NCI-H1105 (cell line): ENCODE data around the gene ABCC2.
"Not testable (repeated sequence)": the region's sequence is repeated elsewhere in the genome, so short reads cannot be mapped to it uniquely, and the experiment has no call there.

ENCODE experiments used
- DNase-seq: peaks from one replicate; lab custom pipeline; 2025; lab: John Stamatoyannopoulos, UW

Gene ABCC2

DNA sequence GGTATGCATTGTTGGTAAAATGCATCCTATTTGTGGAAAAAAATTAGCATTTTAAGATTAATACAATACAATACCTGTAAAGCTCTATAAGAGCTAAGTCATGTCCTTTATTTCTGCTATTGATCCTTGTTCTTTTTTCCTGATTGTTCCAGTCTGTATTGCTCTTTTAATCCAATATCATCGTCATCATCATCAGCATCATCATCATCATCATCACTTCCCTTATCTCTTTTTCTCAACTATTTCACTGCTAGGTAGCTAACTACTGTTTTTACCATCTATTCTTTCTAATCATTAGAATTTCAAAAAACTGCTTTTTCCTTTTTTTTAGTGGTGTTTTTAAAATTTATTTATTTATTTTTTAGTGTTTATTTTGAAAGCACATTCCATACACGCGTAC is 71.2 kb downstream of the ABCC2 start:
- DNase-seq: no peak

DNA sequence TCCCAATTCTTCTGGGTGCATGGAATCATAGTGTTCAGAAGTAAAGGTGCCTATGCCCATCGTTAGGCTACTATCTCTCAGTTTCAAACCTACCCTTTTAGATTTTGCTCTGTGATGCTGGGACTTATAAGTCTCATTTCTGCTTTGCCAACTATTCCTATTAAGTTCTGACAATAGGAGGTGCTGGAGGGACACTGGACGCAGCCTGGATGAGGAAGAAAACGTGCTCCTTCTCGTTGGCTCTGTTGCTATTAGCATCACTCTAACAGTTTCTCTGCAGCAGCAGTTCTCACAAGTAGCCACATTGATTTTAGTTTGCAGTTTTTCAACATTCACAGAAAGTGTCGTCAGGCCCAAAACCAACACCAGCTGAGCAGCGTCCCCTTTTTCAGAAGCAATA is 72.4 kb downstream of the ABCC2 start:
- DNase-seq: no peak

DNA sequence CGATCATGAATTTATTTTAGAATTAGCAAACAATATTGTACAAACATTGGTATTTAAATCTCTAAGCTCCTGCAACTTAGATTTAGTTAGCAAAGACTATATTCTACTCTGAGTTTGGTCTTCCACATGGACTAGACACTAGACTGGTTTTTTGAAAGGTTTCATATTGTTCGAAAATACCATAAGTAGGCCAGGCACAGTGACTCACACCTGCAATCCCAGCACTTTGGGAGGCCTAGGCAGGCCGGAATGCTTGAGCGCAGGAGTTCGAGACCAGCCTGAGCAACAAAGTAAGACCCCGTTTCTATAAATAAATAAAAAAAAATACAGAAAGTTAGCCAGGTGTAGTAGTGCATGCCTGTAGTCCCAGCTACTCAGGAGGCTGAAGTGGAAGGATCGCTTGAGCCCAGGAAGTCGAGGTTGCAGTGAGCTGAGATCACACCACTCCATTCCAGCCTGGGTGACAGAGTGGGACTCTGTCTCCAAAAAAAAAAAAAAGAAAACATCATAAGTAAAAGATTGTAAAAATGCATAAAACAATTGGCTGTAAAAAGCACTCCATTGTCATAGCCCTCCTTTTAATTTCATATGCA is 73.1 kb downstream of the ABCC2 start:
- DNase-seq: no peak

DNA sequence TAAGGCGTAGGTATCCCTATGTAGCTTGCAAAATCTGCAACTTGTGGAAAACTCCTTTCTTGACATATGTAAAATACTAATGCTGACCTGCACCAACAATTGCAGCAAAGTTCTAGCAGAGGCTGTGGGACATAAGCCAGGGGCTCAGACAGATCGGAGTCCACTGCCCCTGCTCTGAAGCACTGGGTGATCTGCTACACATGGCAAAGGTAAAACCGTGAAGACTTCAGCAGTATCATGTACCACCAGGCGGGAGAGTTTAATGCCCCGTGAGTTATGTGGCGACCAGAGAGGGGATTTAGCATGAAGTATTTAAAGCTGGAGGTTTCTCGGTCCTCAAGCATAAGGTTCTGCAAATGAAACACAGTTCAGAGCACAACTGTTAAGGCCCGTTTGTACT is 76.4 kb downstream of the ABCC2 start:
- DNase-seq: no peak

DNA sequence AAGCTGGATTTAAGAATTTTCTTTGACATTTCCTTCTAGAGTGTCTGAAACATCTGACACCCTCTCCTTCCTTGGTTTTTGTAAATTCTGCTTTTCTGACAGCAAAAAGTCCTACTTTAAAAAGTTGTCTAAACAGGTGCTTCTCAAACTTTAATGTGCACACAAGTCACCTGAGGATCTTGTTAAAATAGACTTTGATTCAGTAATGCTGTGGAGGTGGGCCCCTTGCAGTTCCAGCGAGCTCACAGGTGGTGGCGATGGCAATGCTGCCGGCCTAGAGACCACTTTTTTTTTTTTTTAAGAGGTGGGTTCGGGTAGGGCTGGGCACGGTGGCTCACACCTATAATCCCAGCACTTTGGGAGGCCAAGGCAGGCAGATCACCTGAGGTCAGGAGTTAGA is 77.1 kb downstream of the ABCC2 start:
- DNase-seq: no peak

DNA sequence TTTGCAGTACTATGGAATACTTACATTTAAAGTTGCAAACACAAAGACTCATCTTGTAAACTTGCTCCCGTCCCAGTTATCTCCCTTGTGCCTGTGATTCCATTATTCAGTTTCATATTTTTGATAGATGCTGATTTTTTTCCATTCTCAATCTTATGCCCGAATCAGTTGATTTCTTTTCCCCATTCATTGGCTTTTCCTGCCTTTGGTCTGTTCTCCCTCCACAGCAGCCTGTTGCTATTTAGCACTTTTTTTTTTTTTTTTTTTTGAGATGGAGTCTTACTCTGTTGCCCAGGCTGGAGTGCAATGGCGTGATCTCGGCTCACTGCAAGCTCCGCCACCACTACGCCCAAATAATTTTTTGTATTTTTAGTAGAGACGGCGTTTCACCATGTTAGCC is 78.0 kb downstream of the ABCC2 start:
- DNase-seq: no peak

DNA sequence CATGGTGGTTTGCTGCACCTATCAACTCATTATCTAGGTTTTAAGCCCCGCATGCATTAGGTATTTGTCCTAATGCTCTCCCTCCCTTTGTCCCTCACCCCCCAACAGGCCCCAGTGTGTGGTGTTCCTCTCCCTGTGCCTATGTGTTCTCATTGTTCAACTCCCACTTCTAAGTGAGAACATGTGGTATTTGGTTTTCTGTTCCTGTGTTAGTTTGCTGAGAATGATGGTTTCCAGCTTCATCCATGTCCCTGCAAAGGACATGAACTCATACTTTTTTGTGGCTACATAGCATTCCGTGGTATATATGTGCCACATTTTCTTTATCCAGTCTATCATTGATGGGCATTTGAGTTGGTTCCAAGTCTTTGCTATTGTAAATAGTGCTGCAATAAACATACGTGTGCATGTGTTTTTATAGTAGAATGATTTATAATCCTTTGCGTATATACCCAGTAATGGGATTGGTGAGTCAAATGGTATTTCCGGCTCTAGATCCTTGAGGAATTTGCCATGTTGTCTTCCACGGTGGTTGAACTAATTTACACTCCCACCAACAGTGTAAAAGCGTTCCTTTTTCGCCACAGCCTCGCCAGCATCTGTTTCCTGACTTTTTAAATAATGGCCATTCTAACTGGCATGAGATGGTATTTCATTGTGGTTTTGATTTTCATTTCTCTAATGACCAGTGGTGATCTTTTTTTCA is 81.2 kb downstream of the ABCC2 start:
- not testable (repeated sequence) for DNase-seq

DNA sequence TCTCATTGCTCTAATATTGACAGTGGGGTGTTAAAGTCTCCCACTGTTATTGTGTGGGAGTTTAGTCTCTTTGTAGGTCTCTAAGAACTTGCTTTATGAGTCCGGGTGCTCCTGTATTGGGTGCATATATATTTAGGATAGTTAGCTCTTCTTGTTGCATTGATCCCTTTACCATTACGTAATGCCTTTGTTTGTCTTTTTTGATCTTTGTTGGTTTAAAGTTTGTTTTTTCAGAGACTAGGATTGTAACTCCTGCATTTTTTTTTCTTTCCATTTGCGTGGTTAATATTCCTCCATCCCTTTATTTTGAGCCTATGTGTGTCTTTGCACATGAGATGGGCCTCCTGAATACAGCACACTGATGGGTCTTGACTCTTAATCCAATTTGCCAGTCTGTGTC is 84.8 kb downstream of the ABCC2 start:
- DNase-seq: not testable (repeated sequence)

DNA sequence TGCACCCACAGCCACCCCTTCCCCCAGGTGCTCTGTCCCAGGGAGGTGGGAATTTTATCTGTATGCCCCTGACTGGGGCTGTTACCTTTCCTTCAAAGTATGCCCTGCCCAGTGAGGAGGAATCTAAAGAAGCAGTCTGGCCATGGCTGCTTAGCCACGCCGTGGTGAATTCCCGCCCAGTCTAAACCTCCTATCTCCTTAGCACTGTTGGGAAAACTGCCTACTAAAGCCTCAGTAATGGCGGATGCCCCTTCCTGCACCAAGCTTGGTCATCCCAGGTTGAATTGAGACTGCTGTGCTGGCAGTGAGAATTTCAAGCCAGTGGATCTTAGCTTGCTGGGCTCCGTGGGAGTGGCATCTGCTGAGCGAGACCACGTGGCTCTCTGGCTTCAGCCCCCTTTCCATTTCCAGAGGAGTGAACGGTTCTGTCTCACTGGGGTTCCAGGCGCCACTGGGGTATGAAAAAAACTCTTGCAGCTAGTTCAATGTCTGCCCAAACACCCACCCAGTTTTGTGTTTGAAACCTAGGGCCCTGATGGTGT is 87.2 kb downstream of the ABCC2 start:
- DNase-seq: no peak

DNA sequence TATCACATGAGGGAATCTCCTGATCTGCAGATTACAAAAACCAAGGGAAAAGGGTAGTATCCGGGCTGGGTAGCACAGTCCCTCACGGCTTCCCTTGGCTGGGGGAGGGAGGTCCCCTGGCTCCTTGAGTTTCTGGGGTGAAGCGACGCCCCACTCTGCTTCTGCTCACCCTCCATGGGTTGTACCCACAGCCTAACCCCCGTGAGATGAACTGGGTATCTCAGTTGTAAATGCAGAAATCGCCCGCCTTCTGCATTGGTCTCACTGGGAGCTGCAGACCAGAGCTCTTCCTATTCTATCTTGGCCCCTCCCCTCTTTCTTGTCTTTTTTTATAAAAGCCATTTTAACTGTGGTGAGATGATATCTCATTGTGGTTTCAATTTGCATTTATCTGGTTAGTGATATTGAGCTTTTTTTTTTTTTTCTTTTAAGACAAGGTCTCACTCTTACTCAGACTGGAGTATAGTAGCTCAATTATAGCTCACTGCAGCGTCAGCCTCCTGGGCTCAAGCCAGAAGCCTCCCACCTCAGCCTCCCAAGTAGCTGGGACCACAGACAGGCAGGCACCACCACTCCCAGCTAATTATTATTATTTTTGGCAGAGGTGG is 87.8 kb downstream of the ABCC2 start:
- DNase-seq: no peak

DNA sequence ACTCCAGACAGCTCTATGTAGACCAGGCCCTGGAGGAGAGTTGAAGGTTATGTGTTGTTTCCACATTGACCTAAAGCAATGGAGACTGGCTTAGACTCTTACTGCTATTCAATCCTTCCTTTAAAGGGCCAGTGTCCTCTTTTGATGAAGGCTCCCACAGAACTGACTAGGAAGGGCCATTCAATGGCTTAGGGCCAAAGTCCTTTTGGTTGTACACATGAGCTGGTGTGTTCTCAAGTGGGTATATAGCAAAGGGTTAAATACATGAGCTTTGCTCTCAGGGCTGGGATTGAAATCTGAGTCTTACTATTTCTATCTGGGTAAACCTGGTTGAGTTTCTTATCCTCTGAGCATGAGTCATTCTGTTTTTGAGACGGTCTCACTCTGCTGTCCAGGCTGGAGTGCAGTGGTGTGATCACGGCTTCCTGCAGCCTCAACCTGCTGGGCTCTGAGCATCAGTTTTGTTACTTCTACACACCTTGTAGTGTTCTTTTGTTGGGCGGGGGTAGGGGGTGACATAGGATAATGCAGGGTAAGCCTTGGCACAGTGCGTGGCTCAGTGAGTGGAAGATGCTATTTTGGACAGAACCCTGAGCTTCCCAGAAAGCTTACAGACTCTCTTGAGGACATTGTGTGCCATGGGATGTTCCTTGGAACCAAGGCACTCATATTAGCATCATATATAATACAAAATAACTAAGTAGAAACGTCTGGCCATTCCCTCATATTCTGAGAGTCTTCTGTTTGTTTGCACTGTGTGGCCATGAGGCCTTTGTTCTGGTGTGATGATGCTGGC is 90.1 kb downstream of the ABCC2 start:
- DNase-seq: no peak

DNA sequence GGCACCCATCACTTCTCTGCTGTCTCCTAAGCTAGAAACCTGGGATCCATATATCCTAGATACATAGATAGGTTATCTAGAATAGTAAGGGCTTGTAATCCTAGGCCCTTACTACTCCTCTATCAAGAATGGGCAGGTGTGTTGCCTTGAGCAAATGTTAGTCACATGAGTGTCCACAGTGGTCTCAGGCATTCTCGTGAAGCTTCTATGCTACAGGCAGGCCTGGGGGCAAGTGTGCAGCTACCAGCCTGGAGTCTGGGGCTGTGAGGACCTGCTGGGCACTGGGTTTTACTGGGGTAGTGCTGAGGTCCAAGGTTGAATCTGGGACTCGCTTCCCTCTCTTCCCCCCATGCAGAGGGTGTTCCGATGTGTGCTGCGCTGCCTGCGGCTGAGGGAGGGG is 91.4 kb downstream of the ABCC2 start:
- no peak for DNase-seq

DNA sequence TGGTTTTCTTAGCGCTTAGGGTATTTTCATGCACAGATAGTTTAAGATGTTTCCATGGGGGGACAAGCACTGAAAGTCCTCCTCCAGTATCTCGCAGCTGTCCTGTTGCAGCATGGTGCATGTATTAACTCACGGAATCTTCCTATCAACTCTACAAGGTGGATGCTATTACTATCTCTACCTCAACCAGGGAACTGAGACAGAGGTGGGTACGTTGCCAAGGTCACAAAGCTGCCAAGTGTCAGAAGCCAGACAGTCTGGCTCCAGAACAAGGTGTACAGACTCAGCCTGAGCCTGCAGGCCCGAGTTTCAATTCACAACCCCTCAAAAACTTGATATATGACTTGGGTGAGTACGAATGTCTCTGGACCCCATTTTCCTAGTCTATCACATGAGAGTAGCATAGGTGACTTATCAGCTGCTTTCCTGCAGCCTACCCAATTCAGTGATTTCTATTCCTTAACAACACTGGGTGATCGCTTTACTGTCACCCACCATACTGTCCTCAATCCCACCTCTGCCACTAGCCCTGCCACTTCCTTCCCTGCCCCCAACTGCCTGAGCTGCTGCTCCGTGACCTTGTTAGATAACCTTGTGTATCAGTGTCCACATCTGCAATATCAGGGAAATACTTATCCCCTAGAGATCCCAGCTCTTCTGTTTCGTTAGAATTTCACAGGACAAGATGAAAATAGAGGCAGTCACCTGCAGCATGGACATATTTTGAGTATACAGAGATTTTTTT is 92.1 kb downstream of the ABCC2 start:
- DNase-seq: no peak

DNA sequence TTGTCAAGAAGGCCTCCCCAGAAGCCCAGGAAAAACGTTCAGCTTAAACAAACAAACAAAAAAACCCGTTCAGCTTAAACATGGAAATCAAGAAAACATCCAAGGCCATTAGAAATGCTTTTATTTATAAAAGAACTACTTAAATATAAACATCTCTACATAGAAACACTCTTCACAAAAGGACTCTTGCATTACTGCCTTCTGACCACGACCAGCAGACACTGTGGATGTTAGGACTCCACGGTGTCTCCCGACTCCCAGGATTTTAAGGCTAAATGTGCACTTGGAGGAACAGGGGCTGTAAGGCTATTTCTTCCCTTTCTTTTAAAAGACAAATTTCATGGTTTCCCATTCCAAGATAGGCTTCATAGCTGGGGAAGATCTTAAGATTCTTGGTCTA is 93.0 kb downstream of the ABCC2 start:
- DNase-seq: no peak

DNA sequence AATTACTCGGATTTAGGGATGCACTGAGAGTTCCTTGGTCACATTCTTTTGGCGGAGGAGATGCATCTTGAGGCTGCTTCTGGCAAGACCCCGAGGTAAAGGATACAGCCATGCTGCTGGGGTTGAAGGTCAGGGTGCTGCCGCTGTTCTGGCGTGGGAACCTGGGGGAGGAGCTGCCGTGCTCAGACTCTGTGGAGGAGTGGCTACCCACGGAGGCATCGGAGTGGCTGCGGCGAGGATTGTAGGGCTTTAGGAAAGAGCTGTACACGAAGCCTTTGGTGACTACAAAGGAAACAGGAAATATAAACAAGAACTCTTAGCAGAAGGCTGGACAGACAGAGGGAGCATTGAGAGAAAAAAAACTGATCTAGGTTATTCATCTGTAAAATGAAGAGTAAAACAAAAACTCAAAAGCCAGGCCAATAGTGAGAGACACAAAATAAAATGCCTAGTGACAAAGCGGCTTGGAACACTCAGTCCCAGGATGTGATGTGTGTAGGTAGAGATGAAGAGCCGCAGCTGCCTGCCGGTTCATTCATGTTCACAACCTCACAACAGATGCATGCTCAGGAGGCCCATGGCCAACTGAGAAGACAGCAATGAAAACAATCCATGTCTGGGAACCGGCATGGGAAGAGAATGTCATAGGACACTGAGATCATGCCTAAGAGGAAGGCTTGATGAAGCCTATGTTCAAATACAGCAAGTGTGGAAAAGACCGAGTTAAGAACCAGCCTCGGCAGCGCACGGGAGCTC is 97.8 kb downstream of the ABCC2 start:
- no peak for DNase-seq

DNA sequence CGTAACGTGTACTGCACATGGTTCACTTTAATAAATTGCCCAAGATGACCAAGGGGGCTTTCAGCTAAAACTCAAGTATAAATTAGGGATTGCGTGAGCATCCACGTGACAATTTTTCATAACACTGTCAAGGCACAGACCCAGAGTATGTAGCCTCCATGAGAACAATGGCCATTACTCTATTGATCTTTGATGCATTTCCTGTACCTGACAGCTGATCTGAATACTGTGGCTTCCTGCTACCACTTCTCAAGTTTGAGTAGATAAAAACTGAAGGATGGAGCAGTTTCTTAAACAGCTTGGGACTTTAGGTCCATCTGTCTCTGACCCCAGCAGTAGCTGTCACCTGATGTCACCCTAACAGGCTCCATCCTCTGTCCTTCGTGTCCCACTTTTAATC is 98.9 kb downstream of the ABCC2 start:
- DNase-seq: no peak

GRCh38 chr10:99883523-99883922 is 101.1 kb downstream of the ABCC2 start:
- no peak for DNase-seq

DNA sequence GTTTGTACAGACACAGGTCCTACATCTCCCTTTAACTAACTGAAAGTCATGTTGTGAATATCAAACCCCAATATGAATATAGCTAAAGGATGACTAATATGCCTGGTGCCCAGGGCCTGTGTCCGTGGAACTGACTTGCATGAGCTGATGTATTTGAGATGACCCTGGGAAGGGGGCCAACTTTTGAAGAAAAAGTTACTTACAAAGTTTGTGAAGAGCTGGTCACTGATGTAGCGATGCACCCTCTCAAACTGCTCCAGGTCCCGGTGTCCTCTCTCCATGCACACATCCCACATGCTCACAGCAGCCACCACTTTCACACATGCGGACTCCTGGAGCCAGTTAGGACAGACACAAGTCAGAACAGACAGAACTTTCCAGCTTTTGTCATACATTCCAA is 106.2 kb downstream of the ABCC2 start:
- no peak for DNase-seq

- no peak for DNase-seq
Observed at GRCh38 chr10:99894613-99895012, 112.2 kb downstream of the ABCC2 start.

DNA sequence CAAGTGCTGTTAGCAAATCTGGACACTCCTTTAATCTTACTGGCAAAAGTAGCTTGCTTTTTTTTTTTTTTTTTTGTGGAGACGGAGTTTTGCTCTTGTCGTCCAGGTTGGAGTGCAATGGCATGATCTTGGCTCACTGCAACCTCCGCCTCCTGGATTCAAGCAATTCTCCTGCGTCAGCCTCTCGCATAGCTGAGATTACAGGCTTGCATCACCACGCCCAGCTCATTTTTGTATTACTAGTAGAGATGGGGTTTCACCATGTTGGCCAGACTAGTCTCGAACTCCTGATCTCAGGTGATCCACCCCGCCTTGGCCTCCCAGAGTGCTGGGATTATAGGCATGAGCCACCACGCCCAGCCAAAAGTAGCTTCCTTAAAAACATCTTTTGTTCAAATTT is 112.6 kb downstream of the ABCC2 start:
- not testable (repeated sequence) for DNase-seq

DNA sequence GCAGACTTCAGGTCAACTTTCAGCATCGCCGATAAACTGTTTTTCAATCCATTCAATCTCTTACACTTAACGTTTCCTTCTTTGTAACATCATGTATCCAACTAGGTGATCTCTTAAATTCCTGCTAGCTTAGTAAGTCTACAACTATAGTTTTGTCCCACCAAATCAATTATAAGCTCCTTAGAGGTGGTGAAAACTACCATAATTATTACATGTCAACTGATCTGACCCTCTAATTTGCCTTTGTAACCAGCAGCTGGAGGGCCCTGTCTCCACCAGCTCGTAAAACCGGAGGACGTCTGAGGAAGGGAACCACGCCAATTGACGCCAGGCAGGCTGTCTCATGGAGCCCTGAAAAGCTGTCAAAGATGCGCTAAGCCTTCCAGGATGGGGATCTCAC is 113.4 kb downstream of the ABCC2 start:
- no peak for DNase-seq
